Lung microvascular endothelial cell (primary cell): Measurements from ENCODE around the gene FTMT. TPM values are rescaled to one million over a fixed set of nuclear protein-coding genes. Genes with fewer than 3 reads are reported as not detected.
"Not testable (repeated sequence)": the region's sequence is repeated elsewhere in the genome, so short reads cannot be mapped to it uniquely, and the experiment has no call there.

Experiments used
- DNase-seq, 2 donors: peaks; one replicate each; pipeline versions ENCODE4 v3.0.0 to v3.0.0-alpha.2; 2010; ENCODE audit warnings: low read depth in 2 of 2
- total RNA-seq: library from RNA; depleted of rRNA; stranded (reverse); fragments of >200 nt; gene quantifications from 2 replicates; pipeline ENCODE4 v1.2.1, GENCODE V29; 2014

Gene FTMT
- not detected in 2 replicates for total RNA-seq

DNA sequence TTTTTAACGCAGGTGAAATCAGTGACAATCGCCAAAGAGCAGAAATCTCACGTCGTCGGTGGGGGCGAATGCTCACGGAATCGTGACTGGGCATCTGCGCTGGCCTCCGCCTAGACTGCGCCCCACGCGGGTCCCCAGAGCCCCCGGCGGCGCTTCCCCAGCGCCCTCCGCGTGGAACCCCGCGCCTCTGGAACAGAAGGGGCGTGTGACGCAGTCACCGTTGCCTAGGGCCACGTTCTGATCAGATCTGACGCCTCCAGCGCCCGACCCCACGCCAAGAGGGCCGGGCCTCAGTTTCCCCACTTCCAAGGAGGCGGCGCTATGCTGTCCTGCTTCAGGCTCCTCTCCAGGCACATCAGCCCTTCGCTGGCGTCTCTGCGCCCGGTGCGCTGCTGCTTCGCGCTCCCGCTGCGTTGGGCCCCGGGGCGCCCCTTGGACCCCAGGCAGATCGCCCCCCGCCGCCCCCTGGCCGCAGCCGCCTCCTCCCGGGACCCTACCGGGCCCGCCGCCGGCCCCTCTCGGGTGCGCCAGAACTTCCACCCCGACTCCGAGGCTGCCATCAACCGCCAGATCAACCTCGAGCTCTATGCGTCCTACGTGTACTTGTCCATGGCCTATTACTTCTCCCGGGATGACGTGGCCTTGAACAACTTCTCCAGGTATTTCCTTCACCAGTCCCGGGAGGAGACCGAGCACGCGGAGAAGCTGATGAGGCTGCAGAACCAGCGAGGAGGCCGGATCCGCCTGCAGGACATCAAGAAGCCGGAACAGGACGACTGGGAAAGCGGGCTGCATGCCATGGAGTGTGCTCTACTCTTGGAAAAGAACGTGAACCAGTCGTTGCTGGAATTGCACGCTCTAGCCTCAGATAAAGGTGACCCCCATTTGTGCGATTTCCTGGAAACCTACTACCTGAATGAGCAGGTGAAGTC, at the start of gene FTMT:
TSS of gene FTMT (plus strand) at position 240 of the 932 bp plus-strand sequence. CDS start at position 322, 82 bp downstream.
- no peak for DNase-seq

DNA sequence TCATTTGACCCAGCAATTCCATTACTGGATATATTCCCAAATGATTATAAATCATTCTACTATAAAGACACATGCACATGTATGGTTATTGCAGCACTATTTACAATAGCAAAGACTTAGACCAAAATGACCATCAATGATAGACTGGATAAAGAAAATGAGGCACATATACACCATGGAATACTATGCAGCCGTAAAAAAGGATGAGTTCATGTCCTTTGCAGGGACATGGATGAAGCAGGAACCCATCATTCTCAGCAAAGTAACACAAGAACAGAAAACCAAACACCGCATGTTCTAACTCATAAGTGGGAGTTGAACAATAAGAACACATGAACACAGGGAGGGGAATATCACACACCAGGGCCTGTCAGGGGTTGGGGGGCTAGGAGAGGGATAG, 46.4 kb upstream of the FTMT start:
- not testable (repeated sequence) for DNase-seq

DNA sequence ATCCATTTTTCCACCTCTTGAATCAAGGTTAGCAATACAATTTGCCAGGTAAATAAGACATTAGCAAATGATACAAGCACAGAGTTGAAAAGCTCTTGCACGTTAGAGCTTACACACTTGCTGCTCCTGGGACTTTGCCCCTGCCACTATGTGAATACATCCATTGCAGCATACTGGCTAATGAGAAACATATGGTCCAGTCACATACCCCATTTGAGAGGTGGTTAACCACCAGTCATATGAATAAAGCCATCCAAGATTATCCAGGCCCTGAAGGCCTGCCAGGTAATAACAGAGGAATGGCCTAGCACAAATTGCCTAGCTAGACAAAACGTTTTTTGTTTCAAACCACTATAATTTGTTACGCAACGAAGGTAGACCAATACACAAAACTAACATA, 45.8 kb upstream of the FTMT start:
- no peak for DNase-seq

DNA sequence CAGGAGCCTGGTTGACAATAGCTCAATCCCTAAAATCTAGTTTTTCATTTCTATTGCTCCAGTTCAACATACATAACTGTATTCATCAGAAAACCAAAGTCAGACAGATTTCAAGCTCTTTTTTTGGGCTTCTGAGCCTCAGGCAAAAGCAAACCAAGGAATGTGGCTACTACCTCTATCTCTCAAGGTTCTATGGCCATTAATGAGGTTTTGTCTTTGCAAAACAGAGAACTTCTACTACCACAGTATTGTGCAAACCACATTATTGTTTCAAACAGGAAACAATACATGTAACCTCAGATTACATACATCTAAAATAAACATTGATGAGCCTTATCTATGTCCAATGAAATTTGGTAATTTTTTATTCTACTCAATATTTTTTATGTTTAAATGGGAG, 35.5 kb upstream of the FTMT start:
- no peak for DNase-seq

DNA sequence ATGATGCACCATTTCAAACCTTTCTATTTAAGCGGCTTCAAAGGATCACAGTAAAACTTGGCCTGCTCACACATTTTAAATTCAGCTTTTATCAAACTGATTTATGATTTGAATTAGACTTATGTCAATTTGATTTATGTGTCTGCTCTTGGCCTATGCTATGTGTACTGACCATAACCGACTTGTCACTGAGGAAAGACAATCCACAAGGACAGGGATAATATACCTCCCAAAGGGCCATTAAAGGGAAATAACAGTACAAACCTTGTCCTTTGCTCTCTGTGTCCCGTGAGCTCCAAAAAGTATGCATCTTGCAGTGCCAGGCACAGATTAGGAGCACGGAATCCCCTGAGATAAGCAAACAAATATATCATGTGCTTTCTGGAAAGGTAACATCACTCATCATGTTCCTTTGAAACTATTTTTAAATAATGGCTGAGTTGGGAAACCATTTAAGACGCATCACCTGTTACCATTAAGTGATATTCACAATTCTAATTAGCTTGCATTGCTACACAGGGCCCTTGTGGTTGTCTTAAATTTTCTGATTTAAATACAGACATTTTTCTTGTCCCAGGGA, 31.9 kb upstream of the FTMT start:
- DNase-seq = no peak

DNA sequence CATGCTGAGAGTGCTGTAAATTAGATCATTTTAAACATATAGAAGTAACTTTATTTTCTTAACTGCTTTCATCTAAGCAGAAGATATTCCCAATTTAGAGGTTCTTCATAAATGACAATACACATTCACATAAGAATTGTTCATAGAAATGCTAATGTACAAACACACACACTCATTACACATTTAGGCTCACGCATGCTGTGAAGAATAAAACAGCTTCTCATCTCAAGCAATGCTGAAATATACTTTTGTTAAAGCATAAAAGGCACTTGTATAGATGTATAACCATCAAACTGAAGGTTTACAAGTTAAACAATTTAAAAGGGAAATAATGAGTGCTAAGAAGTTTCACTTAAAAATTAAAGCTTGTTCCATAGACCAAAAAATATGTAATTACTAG, 18.1 kb upstream of the FTMT start:
- no peak for DNase-seq

DNA sequence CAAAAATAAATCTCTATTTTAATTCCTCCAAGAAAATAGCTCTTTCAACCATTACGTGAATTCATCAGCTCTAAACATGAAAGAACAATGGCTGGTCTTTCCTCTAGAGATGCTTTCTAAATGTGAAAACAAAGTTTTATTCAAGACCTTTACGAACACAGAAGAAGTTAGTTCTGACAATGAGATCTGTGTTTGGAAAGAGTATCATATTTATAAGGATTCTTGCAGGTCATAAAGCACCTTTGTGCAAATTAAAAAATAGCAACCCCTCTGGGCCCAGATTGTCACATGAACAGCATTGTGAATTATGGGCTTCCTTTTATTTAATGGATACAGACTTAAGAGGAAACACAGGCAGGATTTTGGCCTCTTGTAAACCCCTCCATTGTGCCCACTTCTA, 17.7 kb upstream of the FTMT start:
- no peak for DNase-seq

DNA sequence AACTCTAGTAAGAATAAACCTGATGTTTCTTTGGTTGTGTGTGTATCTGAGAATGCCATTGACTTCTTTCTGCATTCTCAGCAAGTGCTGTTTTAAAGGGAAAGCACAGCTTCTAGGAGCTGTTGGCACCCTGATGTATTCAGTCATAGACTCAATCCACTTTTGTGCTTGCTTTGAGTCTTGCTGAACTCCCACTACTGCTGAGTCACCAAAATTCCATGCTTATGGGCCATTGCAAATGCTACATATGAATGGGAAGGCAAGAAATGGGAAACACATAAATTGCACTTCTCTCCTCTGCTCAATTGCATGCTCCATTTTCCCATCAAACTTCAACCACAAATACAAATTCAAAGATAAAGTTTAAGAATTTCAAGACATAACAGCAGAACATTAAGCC, 9.8 kb upstream of the FTMT start:
- DNase-seq = no peak

DNA sequence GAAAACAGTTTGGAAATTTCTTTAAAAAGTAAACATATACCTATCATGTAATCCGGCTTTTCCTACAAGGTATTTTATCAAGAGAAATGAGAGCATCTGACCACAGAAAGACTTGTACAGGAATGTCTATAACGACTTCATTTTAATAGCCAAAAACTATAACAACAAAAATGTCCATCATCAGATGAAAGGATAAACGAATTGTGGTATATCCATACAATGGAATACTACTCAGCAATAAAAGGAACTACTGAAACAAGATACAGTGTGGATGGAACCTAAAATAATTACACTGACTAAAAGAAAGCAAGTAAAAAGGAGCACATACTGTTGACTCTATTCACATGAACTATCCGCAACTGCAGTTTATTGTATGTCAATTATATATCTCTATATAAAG, 1.4 kb upstream of the FTMT start:
- DNase-seq = no peak

DNA sequence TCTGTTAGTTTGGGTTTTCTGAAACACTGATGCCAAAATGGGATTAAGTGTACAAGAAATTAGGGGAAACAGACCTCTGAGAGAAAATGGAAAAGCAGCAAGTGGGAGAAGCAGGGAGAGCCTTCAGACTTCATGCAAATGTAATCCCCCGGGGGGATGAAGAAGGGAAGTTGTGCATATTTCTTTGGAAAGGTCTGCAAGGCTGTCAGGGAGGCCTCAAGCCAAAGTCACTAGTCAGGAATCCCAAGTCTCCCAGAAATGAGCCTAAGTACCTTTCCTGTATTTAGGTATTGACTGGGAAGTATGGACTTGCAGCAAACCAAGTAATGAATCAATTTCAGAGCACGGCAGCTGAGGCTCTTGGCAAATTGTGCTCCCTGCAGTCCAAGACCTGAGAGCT, 2.2 kb downstream of the FTMT start:
- DNase-seq = no peak

DNA sequence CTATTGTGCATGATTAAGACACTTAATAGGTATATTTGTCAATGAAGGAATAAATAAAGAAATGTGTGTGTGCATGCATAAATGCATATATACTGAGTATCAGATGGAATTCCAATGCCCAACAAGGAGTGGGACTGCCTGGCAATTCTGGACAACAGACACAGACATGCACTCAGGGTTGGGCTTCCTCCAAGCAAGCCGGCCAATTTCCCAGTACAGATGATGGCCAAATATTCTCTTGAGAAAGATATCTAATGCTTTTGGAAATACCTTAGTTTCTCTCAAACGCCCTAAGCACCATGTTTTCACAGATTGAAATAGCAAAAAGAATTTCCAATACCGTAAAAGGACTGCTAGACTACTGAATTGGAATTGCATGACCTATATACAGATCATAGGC, 11.1 kb downstream of the FTMT start:
- DNase-seq = no peak

DNA sequence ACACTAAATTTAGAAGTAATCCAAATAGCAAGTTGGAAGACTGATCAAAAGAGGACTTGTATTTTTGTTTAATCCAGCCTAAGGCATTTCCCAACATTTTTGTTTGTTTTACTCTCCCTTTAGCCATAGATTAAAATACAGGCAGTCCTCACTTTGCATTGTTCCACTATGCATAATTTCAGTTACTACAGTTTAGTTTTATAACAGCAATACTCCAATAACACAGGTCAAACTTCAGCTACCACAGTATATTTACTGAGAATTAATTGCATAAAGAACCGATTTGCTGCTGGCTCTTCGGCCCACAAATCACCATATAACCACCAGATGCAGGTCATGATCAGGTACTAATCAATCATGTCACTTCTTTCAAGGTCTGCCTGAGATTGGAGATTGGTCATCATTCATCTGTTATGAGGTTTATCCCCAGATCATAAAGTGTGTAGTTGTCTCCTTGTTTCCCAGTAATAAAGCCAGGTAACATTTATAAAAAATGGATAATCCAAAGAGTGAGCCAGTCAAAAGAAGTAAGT, 12.1 kb downstream of the FTMT start:
- no peak for DNase-seq

DNA sequence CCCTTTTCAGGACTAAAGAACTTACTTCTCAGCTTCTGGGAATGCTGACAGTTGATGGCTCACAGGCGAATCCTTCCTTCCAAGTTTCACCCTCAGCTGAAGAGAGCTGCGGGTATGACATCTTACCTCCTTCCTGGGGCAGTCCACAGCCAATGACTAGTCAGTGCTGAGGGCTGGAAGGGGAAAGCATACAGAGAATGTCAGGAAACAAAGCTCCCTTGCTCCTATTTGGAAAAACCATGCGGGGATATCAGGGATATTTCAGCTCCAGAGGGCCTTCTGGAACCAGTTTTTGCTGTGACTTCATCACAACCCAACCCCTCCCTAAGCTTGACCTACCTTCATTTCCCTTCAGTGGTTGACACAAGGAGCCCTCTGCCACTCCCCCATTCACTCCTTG, 15.7 kb downstream of the FTMT start:
- DNase-seq = no peak

DNA sequence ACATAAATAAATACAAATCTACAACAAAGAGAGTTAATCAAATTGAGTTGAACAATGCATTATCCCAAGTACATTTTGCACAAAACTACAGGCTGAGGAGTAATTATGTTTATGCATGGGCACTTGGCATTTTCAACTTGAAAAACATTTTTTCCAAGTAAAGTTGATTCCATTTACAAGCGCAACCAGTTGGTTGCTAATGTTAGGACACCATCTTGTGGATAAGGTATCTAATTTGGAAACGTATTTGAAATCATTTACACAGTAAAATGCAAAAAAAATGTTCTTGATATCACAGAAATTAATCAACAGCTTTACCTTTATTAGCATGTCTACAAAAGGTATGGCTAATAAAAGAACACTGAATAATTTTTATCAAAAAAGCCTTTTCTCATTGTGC, 18.8 kb downstream of the FTMT start:
- DNase-seq = peak in 1 of 2 donors; percentile 55

DNA sequence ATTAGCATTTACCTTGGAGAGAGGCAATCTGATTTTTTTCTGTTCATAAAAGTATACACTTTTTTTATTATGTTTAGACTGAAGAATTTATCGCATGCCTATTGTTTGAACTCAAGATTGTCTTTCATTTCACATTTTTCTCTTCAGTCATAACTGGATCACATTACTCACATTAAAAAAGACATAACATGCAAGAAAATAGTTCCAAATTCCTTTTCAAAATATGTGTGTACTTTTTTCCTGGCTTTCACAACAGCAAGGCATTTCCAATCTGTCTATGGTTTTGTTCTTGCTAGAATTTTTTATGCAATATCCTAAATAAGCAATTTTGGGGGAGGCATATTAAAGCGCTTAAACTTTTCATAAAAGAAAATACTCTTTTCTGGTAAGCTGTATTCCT, 21.2 kb downstream of the FTMT start:
- DNase-seq = no peak

DNA sequence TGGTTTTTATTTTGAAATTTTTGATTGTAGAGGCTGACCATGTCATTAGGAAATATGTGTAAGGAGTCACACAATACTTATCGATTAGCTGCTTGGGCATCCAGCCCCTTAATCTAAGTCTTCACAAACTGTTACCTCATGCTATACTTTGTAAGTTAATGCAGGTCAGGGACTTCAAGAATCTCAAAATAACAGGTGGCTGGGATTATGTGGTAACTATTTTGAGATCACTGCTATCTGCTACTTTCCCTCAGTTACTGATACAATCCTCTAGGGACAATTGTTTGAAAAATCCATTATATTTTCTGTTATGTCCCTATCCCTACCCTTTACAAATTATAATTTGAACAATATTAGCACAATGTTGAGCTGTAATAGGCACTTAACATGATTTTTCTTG, 21.7 kb downstream of the FTMT start:
- DNase-seq = no peak

DNA sequence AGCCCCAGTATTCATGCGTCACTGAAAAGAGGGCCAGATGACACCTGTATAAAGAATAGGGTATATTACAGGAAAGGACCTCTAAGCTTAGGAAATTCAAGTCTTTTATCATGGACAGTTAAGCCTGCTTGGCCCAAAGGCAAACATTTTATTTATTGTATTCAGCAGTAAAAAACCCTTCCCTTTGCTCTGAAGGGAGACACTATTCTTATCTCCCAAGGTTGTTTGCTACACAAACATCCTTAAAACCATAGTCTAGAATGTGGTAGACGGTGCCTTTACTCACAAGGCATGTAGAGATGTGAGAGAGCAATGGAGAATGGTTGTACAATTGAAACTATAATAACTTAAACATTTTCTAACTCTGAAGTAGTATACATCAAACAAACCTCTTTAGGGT, 33.9 kb downstream of the FTMT start:
- no peak for DNase-seq

DNA sequence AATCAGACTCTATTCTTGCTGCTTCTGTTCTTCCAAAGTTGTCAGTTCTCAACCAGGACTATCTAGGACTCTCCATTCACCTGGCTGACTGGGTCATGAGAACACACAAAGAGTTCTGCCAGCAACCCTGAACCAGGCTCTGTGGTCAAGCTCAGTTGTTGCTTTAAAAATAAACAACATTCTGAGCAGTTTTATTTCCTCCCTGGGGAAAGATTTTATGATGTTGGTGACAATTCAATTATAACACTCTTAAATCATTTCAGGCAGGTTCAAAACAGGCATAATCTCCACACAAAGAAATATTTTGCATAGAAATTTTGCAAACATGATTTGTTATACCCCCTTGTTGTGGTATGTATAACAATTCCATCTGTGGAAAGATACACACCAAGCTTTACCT, 36.0 kb downstream of the FTMT start:
- DNase-seq = no peak

DNA sequence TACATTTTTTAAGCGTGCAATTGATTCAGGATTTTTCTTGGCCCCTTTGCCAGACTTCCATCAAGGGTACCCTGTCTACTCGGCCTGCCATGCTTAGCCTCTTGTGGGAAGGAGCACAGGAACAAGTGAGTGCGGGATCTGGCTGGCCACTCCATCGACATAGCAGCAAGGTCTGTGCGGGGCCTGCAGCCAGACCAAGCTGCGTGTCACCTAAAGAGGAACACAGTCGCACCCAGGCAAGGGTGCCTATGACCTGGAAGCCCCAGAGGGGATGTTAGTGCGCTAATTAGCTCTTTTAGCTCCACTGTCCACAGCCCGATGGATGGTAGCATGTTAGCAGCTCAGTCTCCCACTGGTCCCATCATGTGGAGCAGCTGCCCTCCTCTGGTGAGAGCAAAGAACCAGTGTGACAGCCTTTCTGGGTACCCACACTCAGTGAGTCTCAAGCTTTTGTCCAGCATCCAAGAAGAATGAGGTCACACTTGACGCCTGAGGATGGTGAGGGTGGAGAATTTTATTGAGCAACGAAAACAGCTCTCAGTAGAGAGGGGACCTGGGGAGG, 38.7 kb downstream of the FTMT start:
- DNase-seq = no peak

DNA sequence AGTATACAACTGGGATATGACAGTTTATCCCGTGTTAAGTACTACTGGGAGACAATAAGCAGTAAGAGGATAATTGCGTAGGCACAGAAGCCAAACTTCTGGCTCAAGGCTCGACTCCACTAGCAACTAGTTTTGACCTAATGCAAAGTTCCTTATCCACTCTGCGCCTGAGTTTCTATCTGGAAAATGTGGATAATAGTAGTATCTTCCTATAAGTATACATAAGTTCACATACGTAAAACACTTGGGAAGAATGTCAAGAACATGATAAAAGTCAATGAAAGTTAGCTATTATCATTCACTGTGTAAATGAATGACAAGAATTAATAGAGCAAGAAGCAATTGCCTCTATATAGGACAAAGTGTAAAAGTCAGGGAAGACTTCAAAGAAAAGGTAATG, 45.7 kb downstream of the FTMT start:
- no peak for DNase-seq

DNA sequence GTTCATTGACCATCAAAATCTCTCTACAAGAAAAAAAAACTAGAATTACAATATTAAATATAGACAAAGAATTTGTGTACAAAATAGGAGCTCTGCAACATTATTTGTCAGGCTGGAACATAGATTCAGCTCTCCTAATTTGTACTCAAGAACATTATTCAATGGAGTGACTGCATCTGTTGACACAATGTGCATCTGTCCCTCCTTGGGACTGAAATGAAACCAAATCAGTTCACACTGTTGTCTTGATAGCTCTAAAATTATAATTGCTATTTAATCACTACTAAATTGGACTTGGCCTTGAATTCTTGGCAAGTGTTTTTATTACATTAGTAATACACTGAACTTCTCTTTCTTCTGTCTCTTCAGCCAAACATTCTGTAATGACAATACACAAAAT, 47.7 kb downstream of the FTMT start:
- no peak for DNase-seq
